ENCODE measurements around the gene IL22RA1. TPM values are rescaled to one million over a fixed set of nuclear protein-coding genes. Genes with fewer than 3 reads are reported as not detected.

The IL22RA1 gene
- total RNA-seq, 1 experiment from 2014 or later, result 0.13 TPM

DNA sequence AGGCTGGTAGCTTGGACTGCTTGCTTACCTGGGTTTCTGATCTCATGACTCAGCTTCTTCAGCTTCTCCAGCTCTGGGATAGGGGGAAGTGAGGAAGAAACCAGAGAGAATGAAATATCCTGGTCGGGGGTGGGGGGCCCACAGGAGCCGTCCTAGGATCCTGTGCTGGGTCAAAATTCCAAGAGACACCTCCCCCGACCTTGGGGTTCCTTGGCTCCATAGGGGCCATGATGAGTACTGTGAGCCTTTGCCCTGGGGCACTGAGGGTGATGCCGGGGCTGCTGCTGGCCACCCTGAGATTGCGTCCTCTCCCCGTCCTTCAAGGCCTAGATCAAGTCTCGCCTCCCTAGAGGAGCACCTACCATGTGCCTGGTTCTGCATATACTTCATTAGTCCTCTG is 71.0 kb downstream of the IL22RA1 start:
- Histone ChIP-seq H3K18ac (ENCODE audit: insufficient read length, low read depth, low read length) (no peak overlapping the region), H3K79me2 (ENCODE audit: insufficient read depth, low read length) (no peaks in the 10 kb centered on the region), H2AFZ (ENCODE audit: low read length) (no peak overlapping the region), H2BK20ac (ENCODE audit: low read depth, low read length, poor library complexity, severe bottlenecking) (no peak overlapping the region), H3K27me3 (ENCODE audit: insufficient read depth, low read length) (no peaks in the 10 kb centered on the region), H2AK5ac (ENCODE audit: insufficient read length, low read length) (no peak overlapping the region), H3K23ac (ENCODE audit: insufficient read length, low read depth, low read length) (no peak overlapping the region), H3K14ac (ENCODE audit: insufficient read depth, low read length) (no peak overlapping the region), H4K91ac (ENCODE audit: insufficient read length, low read depth, low read length) (no peak overlapping the region), H2BK120ac (ENCODE audit: low read depth, low read length, poor library complexity, severe bottlenecking) (no peak overlapping the region), H3K27ac (ENCODE audit: insufficient read length, low read depth, low read length) (no peak overlapping the region), H4K20me1 (ENCODE audit: control insufficient read depth, insufficient read depth, insufficient read length) (no peaks in the 10 kb centered on the region), H3K9me3 (ENCODE audit: control insufficient read depth, low read depth, low read length) (no peaks in the 10 kb centered on the region), H2BK5ac (ENCODE audit: insufficient read length, low read length) (no peak overlapping the region), H2BK12ac (ENCODE audit: insufficient read length, low read depth, low read length) (no peak overlapping the region), H3K4ac (ENCODE audit: low read depth, low read length) (no peak overlapping the region), H3K56ac (ENCODE audit: insufficient read length, low read depth, low read length) (no peak overlapping the region), H2BK15ac (ENCODE audit: low read depth, low read length) (no peak overlapping the region), H3K4me2 (ENCODE audit: insufficient read depth, insufficient read length, low read length) (no peak overlapping the region), H3K4me1 (ENCODE audit: insufficient read depth, low read length) (peaks cover 4% of the 10 kb centered on the region; the same call in 1 of the 2 replicates), H4K8ac (replicated peaks; ENCODE audit: insufficient read length, low read depth, low read length) (no peak overlapping the region), H3K79me1 (ENCODE audit: insufficient read depth, low read depth, low read length, poor library complexity, severe bottlenecking) (no peaks in the 10 kb centered on the region), H3K23me2 (ENCODE audit: insufficient read length, low read depth, low read length, poor library complexity, severe bottlenecking) (no peaks in the 10 kb centered on the region), H3K9ac (ENCODE audit: extremely low read depth, insufficient read length, low read length) (no peak overlapping the region), H3T11ph (ENCODE audit: low read length) (no peak overlapping the region), H4K5ac (ENCODE audit: insufficient read length, low read depth, low read length) (no peak overlapping the region)
- Mint-ChIP-seq H3K36me3 (ENCODE audit: insufficient read depth in 1 of 3, low read depth in 3 of 3) (no peaks in the 10 kb centered on the region), H3K4me1 (peaks cover 3 to 22% of the 10 kb centered on the region in 2 experiments; a peak in 3 of 4 replicates), H3K27me3 (ENCODE audit: low read depth) (peaks cover 1% of the 10 kb centered on the region; the same call in 1 of the 2 replicates), H3K27ac (no peak overlapping the region), H3K4me3 (no peak overlapping the region), H3K9me3 (no peaks in the 10 kb centered on the region)
- DNase-seq, result no peak
- TF ChIP-seq, protein P1, sequence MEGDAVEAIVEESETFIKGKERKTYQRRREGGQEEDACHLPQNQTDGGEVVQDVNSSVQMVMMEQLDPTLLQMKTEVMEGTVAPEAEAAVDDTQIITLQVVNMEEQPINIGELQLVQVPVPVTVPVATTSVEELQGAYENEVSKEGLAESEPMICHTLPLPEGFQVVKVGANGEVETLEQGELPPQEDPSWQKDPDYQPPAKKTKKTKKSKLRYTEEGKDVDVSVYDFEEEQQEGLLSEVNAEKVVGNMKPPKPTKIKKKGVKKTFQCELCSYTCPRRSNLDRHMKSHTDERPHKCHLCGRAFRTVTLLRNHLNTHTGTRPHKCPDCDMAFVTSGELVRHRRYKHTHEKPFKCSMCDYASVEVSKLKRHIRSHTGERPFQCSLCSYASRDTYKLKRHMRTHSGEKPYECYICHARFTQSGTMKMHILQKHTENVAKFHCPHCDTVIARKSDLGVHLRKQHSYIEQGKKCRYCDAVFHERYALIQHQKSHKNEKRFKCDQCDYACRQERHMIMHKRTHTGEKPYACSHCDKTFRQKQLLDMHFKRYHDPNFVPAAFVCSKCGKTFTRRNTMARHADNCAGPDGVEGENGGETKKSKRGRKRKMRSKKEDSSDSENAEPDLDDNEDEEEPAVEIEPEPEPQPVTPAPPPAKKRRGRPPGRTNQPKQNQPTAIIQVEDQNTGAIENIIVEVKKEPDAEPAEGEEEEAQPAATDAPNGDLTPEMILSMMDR (conservative IDR thresholded peaks at IDR 0.05), result no peak
- no CpG with 5 or more reads among the region's 7 CpGs for WGBS (ENCODE audit: extremely low coverage, insufficient read length, low lambda C conversion rate)

Data from H9 (cell line).